ENCODE results near the gene CUTC. TPM values are rescaled to one million over a fixed set of nuclear protein-coding genes. Genes with fewer than 3 reads are reported as not detected.
"Not testable (repeated sequence)": the region's sequence is repeated elsewhere in the genome, so short reads cannot be mapped to it uniquely, and the experiment has no call there.

Gene CUTC
- total RNA-seq, 1 donor: 13.8 TPM

DNA sequence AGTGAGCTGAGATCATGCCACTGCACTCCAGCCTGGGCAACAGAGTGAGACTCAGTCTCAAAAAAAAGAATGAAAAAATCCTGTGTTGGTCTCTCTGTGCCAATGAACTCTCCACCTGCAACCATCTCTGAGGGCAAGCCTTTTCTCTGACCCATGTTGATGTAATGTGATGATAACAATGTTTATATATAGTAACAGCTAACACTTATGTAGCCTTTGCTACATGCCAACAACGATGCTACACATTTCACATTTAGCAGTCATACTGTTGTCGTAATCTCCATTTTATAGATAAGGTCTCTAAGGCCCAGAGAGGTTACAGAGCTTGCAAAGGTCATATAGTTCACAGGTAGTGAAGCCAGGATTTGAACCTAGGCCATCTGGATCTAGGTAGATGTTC lies 11.6 kb upstream of the CUTC start:
- H2AFZ ChIP-seq (ENCODE audit: low read length): no peak overlapping the region
- H4K20me1 ChIP-seq (ENCODE audit: insufficient read depth, low read length): peaks cover 3% of the 10 kb centered on the region
- H3K9me3 ChIP-seq (ENCODE audit: low read depth, low read length): no peaks in the 10 kb centered on the region
- DNase-seq (ENCODE audit: insufficient read length, low spot score, missing footprints): peak; percentile 22
- H3K79me2 ChIP-seq (ENCODE audit: insufficient read depth, low read length): no peaks in the 10 kb centered on the region
- no peaks in the 10 kb centered on the region for H3K27me3 ChIP-seq (ENCODE audit: insufficient read depth, low read length)
- H3K36me3 ChIP-seq (ENCODE audit: insufficient read depth, low read length): peaks cover 74% of the 10 kb centered on the region
- H3K4me1 ChIP-seq (ENCODE audit: insufficient read depth, low read length): no peaks in the 10 kb centered on the region
- H3K27ac ChIP-seq (ENCODE audit: low read depth, low read length): no peak overlapping the region
- no peak overlapping the region for H3K4me3 ChIP-seq (ENCODE audit: insufficient read depth, low read length)
- H3K4me2 ChIP-seq (ENCODE audit: insufficient read depth, low read length): no peak overlapping the region
- TF ChIP-seq, protein P1, sequence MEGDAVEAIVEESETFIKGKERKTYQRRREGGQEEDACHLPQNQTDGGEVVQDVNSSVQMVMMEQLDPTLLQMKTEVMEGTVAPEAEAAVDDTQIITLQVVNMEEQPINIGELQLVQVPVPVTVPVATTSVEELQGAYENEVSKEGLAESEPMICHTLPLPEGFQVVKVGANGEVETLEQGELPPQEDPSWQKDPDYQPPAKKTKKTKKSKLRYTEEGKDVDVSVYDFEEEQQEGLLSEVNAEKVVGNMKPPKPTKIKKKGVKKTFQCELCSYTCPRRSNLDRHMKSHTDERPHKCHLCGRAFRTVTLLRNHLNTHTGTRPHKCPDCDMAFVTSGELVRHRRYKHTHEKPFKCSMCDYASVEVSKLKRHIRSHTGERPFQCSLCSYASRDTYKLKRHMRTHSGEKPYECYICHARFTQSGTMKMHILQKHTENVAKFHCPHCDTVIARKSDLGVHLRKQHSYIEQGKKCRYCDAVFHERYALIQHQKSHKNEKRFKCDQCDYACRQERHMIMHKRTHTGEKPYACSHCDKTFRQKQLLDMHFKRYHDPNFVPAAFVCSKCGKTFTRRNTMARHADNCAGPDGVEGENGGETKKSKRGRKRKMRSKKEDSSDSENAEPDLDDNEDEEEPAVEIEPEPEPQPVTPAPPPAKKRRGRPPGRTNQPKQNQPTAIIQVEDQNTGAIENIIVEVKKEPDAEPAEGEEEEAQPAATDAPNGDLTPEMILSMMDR (IDR thresholded peaks at IDR 0.05; ENCODE audit: extremely low read depth, low read depth, low read length): no peak

DNA sequence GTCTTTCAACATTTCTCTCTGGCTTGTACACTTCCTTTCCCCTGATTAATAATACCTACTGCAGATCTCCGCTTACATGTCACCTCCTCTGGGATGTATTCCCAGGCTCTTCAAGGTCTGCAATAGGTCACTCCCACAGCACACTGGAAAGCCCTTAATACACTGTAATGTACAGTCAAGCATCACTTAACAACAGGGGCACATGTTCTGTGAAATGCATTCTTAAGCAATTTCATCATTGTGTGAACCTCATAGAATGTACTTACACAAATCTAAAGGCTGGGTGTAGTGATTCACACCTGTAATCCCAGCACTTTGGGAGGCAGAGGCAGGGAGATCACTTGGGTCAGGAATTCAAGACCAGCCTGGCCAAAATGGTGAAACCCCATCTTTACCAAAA lies 2.0 kb upstream of the CUTC start:
- Histone ChIP-seq H3K36me3 (ENCODE audit: insufficient read depth, low read length) (peaks cover 32% of the 10 kb centered on the region), H3K4me1 (ENCODE audit: insufficient read depth, low read length) (peaks cover 20% of the 10 kb centered on the region), H3K79me2 (ENCODE audit: insufficient read depth, low read length) (peaks cover 39% of the 10 kb centered on the region), H3K4me2 (ENCODE audit: insufficient read depth, low read length) (no peak overlapping the region), H3K27me3 (ENCODE audit: insufficient read depth, low read length) (no peaks in the 10 kb centered on the region), H3K27ac (ENCODE audit: low read depth, low read length) (no peak overlapping the region), H3K4me3 (ENCODE audit: insufficient read depth, low read length) (no peak overlapping the region), H3K9me3 (ENCODE audit: low read depth, low read length) (no peaks in the 10 kb centered on the region), H2AFZ (ENCODE audit: low read length) (no peak overlapping the region), H4K20me1 (ENCODE audit: insufficient read depth, low read length) (no peaks in the 10 kb centered on the region)
- no peak for DNase-seq (ENCODE audit: insufficient read length, low spot score, missing footprints)
- TF ChIP-seq, protein P1 (IDR thresholded peaks at IDR 0.05; ENCODE audit: extremely low read depth, low read depth, low read length): no peak

DNA sequence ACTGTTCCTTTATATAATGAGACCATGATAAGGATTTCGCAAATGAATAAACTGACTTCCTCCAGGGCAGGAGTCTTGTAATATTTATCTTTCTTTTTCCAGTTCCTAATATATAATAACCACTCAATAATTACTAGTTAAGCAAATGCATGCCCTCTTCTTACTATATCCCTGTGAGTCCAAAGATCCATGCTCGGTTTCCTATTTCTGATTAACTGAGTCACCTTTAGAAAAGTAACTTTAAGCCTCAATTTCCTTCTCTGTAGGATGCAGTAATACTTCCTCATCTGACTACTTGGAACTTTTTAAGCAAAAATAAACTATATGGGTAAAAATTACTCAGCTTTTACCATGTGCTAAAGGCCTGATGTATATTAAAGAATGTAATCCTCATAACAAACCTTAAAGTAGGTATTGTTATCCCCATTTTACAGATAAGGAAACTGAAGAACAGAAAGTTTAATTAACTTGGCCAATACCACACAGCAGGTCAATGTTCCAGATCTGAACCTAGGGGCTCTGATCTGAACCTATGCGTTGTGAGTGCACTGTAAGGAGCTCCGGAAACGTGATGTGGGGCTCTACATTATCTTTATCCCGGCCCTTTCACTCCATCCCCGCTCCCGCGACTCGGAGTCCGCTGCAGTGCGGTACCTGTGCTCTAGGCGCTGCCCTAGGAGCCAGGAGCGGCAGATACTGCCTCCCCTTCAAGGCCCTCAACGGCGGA lies 565 bp upstream of the CUTC start:
- Histone ChIP-seq H2AFZ (ENCODE audit: low read length) (peak overlapping the region; percentile 98), H3K36me3 (ENCODE audit: insufficient read depth, low read length) (peaks cover 18% of the 10 kb centered on the region), H4K20me1 (ENCODE audit: insufficient read depth, low read length) (no peaks in the 10 kb centered on the region), H3K9me3 (ENCODE audit: low read depth, low read length) (no peaks in the 10 kb centered on the region), H3K27ac (ENCODE audit: low read depth, low read length) (peak overlapping the region; percentile 84), H3K27me3 (ENCODE audit: insufficient read depth, low read length) (no peaks in the 10 kb centered on the region), H3K79me2 (ENCODE audit: insufficient read depth, low read length) (peaks cover 39% of the 10 kb centered on the region), H3K4me3 (ENCODE audit: insufficient read depth, low read length) (peak overlapping the region; percentile 93), H3K4me2 (ENCODE audit: insufficient read depth, low read length) (peak overlapping the region; percentile 92), H3K4me1 (ENCODE audit: insufficient read depth, low read length) (peaks cover 20% of the 10 kb centered on the region)
- DNase-seq (ENCODE audit: insufficient read length, low spot score, missing footprints): peak; percentile 35
- TF ChIP-seq, protein P1 (IDR thresholded peaks at IDR 0.05; ENCODE audit: extremely low read depth, low read depth, low read length): no peak

DNA sequence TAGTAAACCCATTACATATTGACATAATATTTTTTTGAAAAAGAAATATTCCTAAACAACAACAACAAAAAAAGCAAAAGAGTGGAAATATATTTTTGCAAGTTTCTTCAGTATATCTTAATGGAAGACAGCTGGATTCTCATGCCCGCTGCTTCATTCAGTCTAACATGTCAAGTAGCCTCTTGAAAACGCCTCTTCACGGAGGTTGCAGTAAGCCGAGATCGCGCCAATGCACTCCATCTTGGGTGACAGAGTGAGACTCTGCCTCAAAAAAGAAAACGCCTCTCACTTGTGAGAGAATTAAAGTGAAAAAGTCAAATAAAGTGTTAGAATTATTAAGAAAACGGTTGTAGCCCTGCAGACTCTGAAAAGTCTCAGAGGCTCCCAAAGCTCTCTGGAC lies 1.3 kb downstream of the CUTC start:
- Histone ChIP-seq H3K36me3 (ENCODE audit: insufficient read depth, low read length) (peaks cover 20% of the 10 kb centered on the region), H4K20me1 (ENCODE audit: insufficient read depth, low read length) (no peaks in the 10 kb centered on the region), H3K4me2 (ENCODE audit: insufficient read depth, low read length) (peak overlapping the region; percentile 11), H3K4me3 (ENCODE audit: insufficient read depth, low read length) (no peak overlapping the region), H3K27ac (ENCODE audit: low read depth, low read length) (no peak overlapping the region), H3K9me3 (ENCODE audit: low read depth, low read length) (no peaks in the 10 kb centered on the region), H2AFZ (ENCODE audit: low read length) (no peak overlapping the region), H3K27me3 (ENCODE audit: insufficient read depth, low read length) (no peaks in the 10 kb centered on the region), H3K79me2 (ENCODE audit: insufficient read depth, low read length) (peaks cover 39% of the 10 kb centered on the region), H3K4me1 (ENCODE audit: insufficient read depth, low read length) (peaks cover 20% of the 10 kb centered on the region)
- TF ChIP-seq, protein P1 (IDR thresholded peaks at IDR 0.05; ENCODE audit: extremely low read depth, low read depth, low read length): no peak
- no peak for DNase-seq (ENCODE audit: insufficient read length, low spot score, missing footprints)

DNA sequence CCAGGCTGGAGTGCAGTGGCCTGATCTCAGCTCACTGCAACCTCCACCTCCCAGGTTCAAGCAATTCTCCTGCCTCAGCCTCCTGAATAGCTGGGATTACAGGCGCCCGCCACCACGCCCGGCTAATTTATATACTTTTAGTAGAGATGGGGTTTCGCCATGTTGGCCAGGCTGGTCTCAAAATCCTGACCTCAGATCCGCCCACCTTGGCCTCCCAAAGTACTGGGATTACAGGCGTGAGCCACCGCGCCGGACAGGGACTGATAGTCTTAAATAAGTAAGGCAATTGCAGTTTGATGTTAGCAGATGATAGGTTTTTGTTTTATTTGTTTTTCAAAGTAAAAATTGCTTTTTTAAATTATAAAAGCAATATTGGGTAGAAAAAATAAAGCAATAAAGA lies 2.1 kb downstream of the CUTC start:
- H4K20me1 ChIP-seq (ENCODE audit: insufficient read depth, low read length): not testable (repeated sequence)
- peaks cover 26% of the 10 kb centered on the region for H3K36me3 ChIP-seq (ENCODE audit: insufficient read depth, low read length)

More for the DNA sequence above, 2.1 kb downstream of the CUTC start:
- not testable (repeated sequence) for H2AFZ ChIP-seq (ENCODE audit: low read length); DNase-seq (ENCODE audit: insufficient read length, low spot score, missing footprints); H3K4me2 ChIP-seq (ENCODE audit: insufficient read depth, low read length); H3K9me3 ChIP-seq (ENCODE audit: low read depth, low read length); H3K27ac ChIP-seq (ENCODE audit: low read depth, low read length); H3K27me3 ChIP-seq (ENCODE audit: insufficient read depth, low read length); H3K4me3 ChIP-seq (ENCODE audit: insufficient read depth, low read length)
- Histone ChIP-seq H3K79me2 (ENCODE audit: insufficient read depth, low read length) (peaks cover 39% of the 10 kb centered on the region), H3K4me1 (ENCODE audit: insufficient read depth, low read length) (peaks cover 20% of the 10 kb centered on the region)
